Heart right ventricle (tissue), 16 donors: Measurements from ENCODE around the gene MTFP1. TPM values are rescaled to one million over a fixed set of nuclear protein-coding genes. Genes with fewer than 3 reads are reported as not detected.

ENCODE experiments used
- ATAC-seq, 8 donors: fragments of 200-7000 bp; cut with Tn5 transposase; one replicate each; pipeline ENCODE4 v1.9.1; 2020; ENCODE audit warnings: mild to moderate bottlenecking in 8 of 8, moderate library complexity in 8 of 8, moderate number of reproducible peaks in 1 of 8
- DNase-seq, 2 donors: peaks; one replicate each; pipeline ENCODE4 v3.0.0-alpha.2; 2020
- H3K27ac ChIP-seq, 10 donors: fragments of 200-600 bp; sonication (generic) in 2 of 10; one replicate each; pipeline versions ENCODE4 v1.5.0 to v1.8.0; 2020 to 2022; ENCODE audit warnings: mild to moderate bottlenecking in 3 of 10
- H3K27me3 ChIP-seq, 7 donors: fragments of 200-600 bp; one replicate each; pipeline ENCODE4 v1.8.0; 2021 to 2022; ENCODE audit warnings: mild to moderate bottlenecking in 2 of 7
- H3K36me3 ChIP-seq, 9 donors: fragments of 200-600 bp; sonication (generic) in 1 of 9; one replicate each; pipeline versions ENCODE4 v1.5.0 to v1.8.0; 2020 to 2022; ENCODE audit warnings: mild to moderate bottlenecking in 2 of 9
- H3K4me1 ChIP-seq, 9 donors: fragments of 200-600 bp; sonication (generic) in 1 of 9; one replicate each; pipeline versions ENCODE4 v1.5.0 to v1.8.0; 2020 to 2022; ENCODE audit warnings: mild to moderate bottlenecking in 4 of 9
- H3K4me3 ChIP-seq, 10 donors: fragments of 200-600 bp; sonication (generic) in 2 of 10; one replicate each; pipeline versions ENCODE4 v1.5.0 to v1.8.0; 2020 to 2022; ENCODE audit warnings: mild to moderate bottlenecking in 7 of 10, moderate library complexity in 2 of 10
- H3K9me3 ChIP-seq, 11 donors: fragments of 200-600 bp in 10 of 11; sonication (generic) in 2 of 11; one replicate each; pipeline versions ENCODE4 v1.5.0 to v1.8.0; 2013 to 2022; ENCODE audit warnings: mild to moderate bottlenecking in 2 of 11, control low read depth in 1 of 11, moderate library complexity in 1 of 11
- WGBS, 2 donors: extraction: QIAGEN DNeasy Blood & Tissue Kit; methylation state at CpG; one replicate each; pipeline ENCODE4 v1.1.7; 2013; ENCODE audit warnings: inconsistent platforms in 1 of 2; 5-methylcytosine and 5-hydroxymethylcytosine counted together
- intact Hi-C, 10 donors: fragments of 100-400 bp; cut with DNase I; formaldehyde crosslinking; loops; one replicate each; pipeline versions ENCODE4 v1.11.1 to v1.14.2; 2022
- polyA plus RNA-seq, 2 donors: library from polyadenylated mRNA; stranded (reverse); fragments of 200-250 nt; gene quantifications; one replicate each; pipeline ENCODE4 v1.2.3, GENCODE V29; 2013
- total RNA-seq, 10 donors: library from RNA; stranded (reverse); fragmentation: NEBNext Ultra II Directional in 3 of 10; extraction: Animal tissue kit (Norgen Biotek cat#: 25700) in 3 of 10; gene quantifications; one replicate each; pipeline versions ENCODE4 v1.2.1 to v1.2.4, GENCODE V29; 2021 to 2023
- TF ChIP-seq, protein P1 (sequence below), 9 donors: fragments of 200-600 bp; sonication (generic) in 2 of 9; IDR thresholded peaks; one replicate each; pipeline versions ENCODE4 v1.5.0 to v1.8.0; 2021 to 2022; ENCODE audit warnings: antibody characterized with exemption in 9 of 9, mild to moderate bottlenecking in 5 of 9, moderate library complexity in 1 of 9
- donor health status: Arrhythmogenic right ventricular cardiomyopathy.
- donor health status: ischemic (EF 13 %, LVEDD 7.1; RV severe dilation, severe dysfunction).
- donor health status: healthy with polysubstance abuse.
- donor health status: DM: no; HTN: yes; CAD: no.
- donor health status: DM: no; HTN: no; CAD: no.
- donor health status: ischemic (EF 25% LVEDD 6.9; RV normal size, moderate dysfunction).
- donor health status: ischemic (EF 25% LVEDD 5.7; RV mildly dilated, moderate dysfunction).
- donor health status: healthy.
- donor health status: DM: yes; HTN: yes; CAD: no.
- donor health status: Ischemic cardiomyopathy.
- donor health status: ischemic (EF 35%, LVEDD 5.7; RV mildly dilated, moderate dysfunction).
- donor health status: nonischemic (EF 11% LVEDD 7.7; RV severe dilation, severe dysfunction).
- donor health status: DM: yes; HTN: yes; CAD: no.
- donor health status: PGD.
- donor health status: ischemic (EF 29% LVEDD 5.4; RV normal size, mild dysfunction).
- donor health status: nonischemic (EF 23%, LVEDD 6.1; RV moderate dilation, normal function).

Gene MTFP1
- total and polyA plus RNA-seq, 12 donors = 5.9 to 132 (median 17.9) TPM

DNA sequence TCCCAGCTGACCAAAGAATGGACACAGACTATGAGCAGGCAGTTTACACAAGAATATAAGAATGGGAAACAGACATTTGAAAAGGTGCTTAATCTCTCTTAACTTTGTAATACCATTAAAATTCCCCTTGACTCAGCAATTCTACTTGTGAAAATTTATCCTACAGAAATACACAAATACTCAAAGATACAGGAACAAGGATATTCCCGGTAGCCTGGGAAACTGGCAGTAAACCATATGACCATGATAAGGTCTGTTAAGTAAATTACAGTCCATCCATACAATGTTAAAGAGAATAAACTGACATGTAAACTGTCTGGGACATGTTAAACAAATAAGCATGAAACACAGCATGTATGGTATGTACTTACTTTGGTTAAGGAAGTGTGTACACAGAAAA, 8.7 kb upstream of the MTFP1 start:
- DNase-seq = no peak
- H3K4me3 ChIP-seq = no peak overlapping the region
- H3K9me3 ChIP-seq = no peaks in the 10 kb centered on the region
- H3K4me1 ChIP-seq = peaks cover 0 to 21% (median 4%) of the 10 kb centered on the region in 9 donors
- peaks cover 0 to 87% (median 22%) of the 10 kb centered on the region in 9 donors for H3K36me3 ChIP-seq
- H3K27me3 ChIP-seq = no peaks in the 10 kb centered on the region
- no peak for ATAC-seq
- TF ChIP-seq, protein P1, sequence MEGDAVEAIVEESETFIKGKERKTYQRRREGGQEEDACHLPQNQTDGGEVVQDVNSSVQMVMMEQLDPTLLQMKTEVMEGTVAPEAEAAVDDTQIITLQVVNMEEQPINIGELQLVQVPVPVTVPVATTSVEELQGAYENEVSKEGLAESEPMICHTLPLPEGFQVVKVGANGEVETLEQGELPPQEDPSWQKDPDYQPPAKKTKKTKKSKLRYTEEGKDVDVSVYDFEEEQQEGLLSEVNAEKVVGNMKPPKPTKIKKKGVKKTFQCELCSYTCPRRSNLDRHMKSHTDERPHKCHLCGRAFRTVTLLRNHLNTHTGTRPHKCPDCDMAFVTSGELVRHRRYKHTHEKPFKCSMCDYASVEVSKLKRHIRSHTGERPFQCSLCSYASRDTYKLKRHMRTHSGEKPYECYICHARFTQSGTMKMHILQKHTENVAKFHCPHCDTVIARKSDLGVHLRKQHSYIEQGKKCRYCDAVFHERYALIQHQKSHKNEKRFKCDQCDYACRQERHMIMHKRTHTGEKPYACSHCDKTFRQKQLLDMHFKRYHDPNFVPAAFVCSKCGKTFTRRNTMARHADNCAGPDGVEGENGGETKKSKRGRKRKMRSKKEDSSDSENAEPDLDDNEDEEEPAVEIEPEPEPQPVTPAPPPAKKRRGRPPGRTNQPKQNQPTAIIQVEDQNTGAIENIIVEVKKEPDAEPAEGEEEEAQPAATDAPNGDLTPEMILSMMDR (IDR thresholded peaks at IDR 0.05) = no peak
- WGBS, 2 donors = 63 to 71% methylated on average over 1 of the region's 1 CpG
- no peak overlapping the region for H3K27ac ChIP-seq
- intact Hi-C loops = no loop called here

GRCh38 chr22:30420347-30421125, 5.0 kb upstream of the MTFP1 start:
- ATAC-seq = no peak
- H3K27me3 ChIP-seq = no peaks in the 10 kb centered on the region
- no peaks in the 10 kb centered on the region for H3K9me3 ChIP-seq
- H3K27ac ChIP-seq = peak overlapping the region in 1 of 10 donors; percentile 97
- H3K4me1 ChIP-seq = peaks cover 7 to 51% (median 30%) of the 10 kb centered on the region in 9 donors
- intact Hi-C loops = no loop called here
- H3K4me3 ChIP-seq = no peak overlapping the region
- DNase-seq = no peak
- TF ChIP-seq, protein P1 (IDR thresholded peaks at IDR 0.05) = no peak
- WGBS, 2 donors = 81% methylated on average over 6 of the region's 6 CpGs
- H3K36me3 ChIP-seq = peaks cover 0 to 62% (median 21%) of the 10 kb centered on the region in 9 donors

DNA sequence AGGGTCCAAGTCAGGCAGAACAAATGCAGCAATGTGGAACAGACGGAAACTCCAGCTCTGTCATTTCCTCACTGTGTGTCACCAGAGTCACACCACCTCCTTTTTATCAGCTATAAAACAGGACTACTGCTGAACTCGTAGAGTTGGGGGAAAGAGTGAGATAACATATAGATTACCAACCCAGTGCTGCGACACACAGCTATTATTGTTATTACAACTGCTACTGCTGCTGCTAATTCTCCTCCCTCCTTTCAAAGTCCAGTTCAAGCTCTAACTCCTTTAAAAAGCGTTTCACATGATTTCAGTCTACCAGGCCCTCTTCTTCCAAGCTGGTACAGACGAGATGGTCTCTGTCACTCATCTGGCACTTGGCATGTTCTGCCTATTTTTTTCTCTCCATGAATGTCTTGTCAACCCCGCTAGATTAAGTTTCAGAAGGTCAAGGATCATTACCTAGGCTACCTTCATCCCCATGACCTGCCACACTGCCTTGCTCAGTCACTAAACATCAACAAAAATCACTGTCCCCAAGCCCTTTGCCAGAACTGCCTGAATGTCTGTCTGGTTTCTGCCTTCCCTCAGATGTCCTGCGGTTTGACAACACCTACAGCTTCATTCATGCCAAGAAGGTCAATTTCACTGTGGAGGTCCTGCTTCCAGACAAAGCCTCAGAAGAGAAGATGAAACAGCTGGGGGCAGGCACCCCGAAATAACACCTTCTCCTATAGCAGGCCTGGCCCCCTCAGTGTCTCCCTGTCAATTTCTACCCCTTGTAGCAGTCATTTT, 3.7 kb upstream of the MTFP1 start:
- H3K27ac ChIP-seq = peak overlapping the region in 8 of 10 donors; percentile 90 to 98 (median 96)
- H3K4me1 ChIP-seq = peaks cover 7 to 65% (median 41%) of the 10 kb centered on the region in 9 donors
- H3K4me3 ChIP-seq = peak overlapping the region in 5 of 10 donors; percentile 61 to 88 (median 74)
- ATAC-seq = no peak
- DNase-seq = no peak
- intact Hi-C loops = no loop called here
- TF ChIP-seq, protein P1 (IDR thresholded peaks at IDR 0.05) = no peak
- 65 to 72% methylated on average over 8 of the region's 8 CpGs for WGBS, 2 donors
- H3K36me3 ChIP-seq = peaks cover 0 to 49% (median 10%) of the 10 kb centered on the region in 9 donors
- no peaks in the 10 kb centered on the region for H3K9me3 ChIP-seq
- H3K27me3 ChIP-seq = no peaks in the 10 kb centered on the region

DNA sequence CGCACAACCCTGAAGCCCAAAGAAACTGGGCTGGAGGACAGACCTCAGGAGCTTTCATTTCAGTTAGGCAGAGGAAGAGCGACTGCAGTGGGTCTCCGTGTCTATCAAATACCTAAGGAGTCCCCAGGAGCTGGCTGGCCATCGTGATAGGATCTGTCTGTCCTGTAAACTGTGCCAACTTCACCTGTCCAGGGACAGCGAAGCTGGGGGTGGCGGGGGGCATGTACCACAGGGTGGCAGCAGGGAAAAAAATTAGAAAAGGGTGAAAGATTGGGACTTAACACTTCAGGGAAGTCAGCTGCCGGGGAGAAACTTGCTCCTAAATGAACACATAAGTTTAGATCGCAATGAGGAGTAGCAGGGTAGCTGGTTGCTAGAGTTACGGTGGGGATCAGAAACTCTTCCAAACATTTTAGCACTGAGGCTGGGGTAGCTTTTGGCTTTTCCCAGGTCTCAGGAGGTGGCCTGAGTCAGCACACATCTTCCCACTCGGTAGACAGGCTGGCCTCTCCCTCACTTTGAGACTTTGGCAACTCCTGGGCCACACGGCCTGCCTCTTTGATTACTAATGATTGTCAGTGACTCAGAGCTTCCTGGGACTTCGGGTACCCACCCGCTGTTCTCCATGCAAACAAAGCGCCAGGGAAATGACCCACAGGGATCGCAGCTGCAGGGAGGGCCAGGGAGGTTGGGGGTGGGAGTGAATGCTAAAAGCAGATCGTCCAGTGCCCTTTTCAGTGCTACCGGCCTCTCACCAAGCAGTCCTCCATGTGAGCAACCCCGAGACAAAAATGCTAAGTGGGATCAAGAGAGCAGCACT, 2.9 kb upstream of the MTFP1 start:
- ATAC-seq (peak in 6 of 8 donors; percentile 4 to 61 (median 15)), DNase-seq (peak; percentile 28 to 31)
- TF ChIP-seq, protein P1 (IDR thresholded peaks at IDR 0.05) = no peak
- Histone ChIP-seq H3K9me3 (peaks cover 0 to 3% (median 0%) of the 10 kb centered on the region in 11 donors), H3K4me3 (peak overlapping the region; percentile 61 to 88 (median 74)), H3K27ac (peak overlapping the region; percentile 84 to 98 (median 96)), H3K27me3 (no peaks in the 10 kb centered on the region), H3K4me1 (peaks cover 7 to 67% (median 41%) of the 10 kb centered on the region in 9 donors), H3K36me3 (peaks cover 0 to 46% (median 10%) of the 10 kb centered on the region in 9 donors)
- intact Hi-C loops = no loop called here
- WGBS, 2 donors = 35 to 38% methylated on average over 18 of the region's 18 CpGs
